ENCODE results near the gene GSN. TPM values are rescaled to one million over a fixed set of nuclear protein-coding genes. Genes with fewer than 3 reads are reported as not detected.

GSN gene
- total RNA-seq, 1 experiment from 2014 or later: 68.3 TPM

GRCh38 chr9:121303456-121304451 lies 35.8 kb downstream of the GSN start:
- DNase-seq: no peak
- H3K27me3 Mint-ChIP-seq (ENCODE audit: unreplicated experiment): no peaks in the 10 kb centered on the region
- H3K9me3 Mint-ChIP-seq (ENCODE audit: low read depth, unreplicated experiment): no peaks in the 10 kb centered on the region
- TF ChIP-seq CTCF (IDR thresholded peaks at IDR 0.05; ENCODE audit: unreplicated experiment): no peak
- intact Hi-C loops (cut with micrococcal nuclease; ENCODE audit: unreplicated experiment): no loop called here
- H3K4me1 Mint-ChIP-seq (ENCODE audit: low read depth, unreplicated experiment): peaks cover 15% of the 10 kb centered on the region
- CTCF ChIA-PET: no interaction called here
- peaks cover 18% of the 10 kb centered on the region for H3K36me3 Mint-ChIP-seq (ENCODE audit: insufficient read depth, unreplicated experiment)
- no peak overlapping the region for H3K27ac Mint-ChIP-seq (ENCODE audit: unreplicated experiment)
- H3K4me3 Mint-ChIP-seq (ENCODE audit: low read depth, unreplicated experiment): no peak overlapping the region
- BruUV-seq (replicated peaks): no TSS peak

- Mint-ChIP-seq H3K4me1 (ENCODE audit: low read depth, unreplicated experiment) (peaks cover 11% of the 10 kb centered on the region), H3K36me3 (ENCODE audit: insufficient read depth, unreplicated experiment) (peaks cover 24% of the 10 kb centered on the region), H3K9me3 (ENCODE audit: low read depth, unreplicated experiment) (no peaks in the 10 kb centered on the region), H3K27me3 (ENCODE audit: unreplicated experiment) (no peaks in the 10 kb centered on the region), H3K4me3 (ENCODE audit: low read depth, unreplicated experiment) (no peak overlapping the region), H3K27ac (ENCODE audit: unreplicated experiment) (no peak overlapping the region)
- no peak for DNase-seq
- BruUV-seq (replicated peaks): no TSS peak
- CTCF ChIA-PET: no interaction called here
- intact Hi-C loops (cut with micrococcal nuclease; ENCODE audit: unreplicated experiment): no loop called here
- no peak for TF ChIP-seq CTCF (IDR thresholded peaks at IDR 0.05; ENCODE audit: unreplicated experiment)
Observed at GRCh38 chr9:121304707-121305106, 36.7 kb downstream of the GSN start.

- Mint-ChIP-seq H3K27me3 (ENCODE audit: unreplicated experiment) (no peaks in the 10 kb centered on the region), H3K9me3 (ENCODE audit: low read depth, unreplicated experiment) (no peaks in the 10 kb centered on the region), H3K4me3 (ENCODE audit: low read depth, unreplicated experiment) (no peak overlapping the region), H3K27ac (ENCODE audit: unreplicated experiment) (no peak overlapping the region), H3K4me1 (ENCODE audit: low read depth, unreplicated experiment) (peaks cover 3% of the 10 kb centered on the region), H3K36me3 (ENCODE audit: insufficient read depth, unreplicated experiment) (peaks cover 19% of the 10 kb centered on the region)
- CTCF ChIA-PET: no interaction called here
- intact Hi-C loops (cut with micrococcal nuclease; ENCODE audit: unreplicated experiment): no loop called here
- no peak for TF ChIP-seq CTCF (IDR thresholded peaks at IDR 0.05; ENCODE audit: unreplicated experiment)
- no peak for DNase-seq
- no TSS peak for BruUV-seq (replicated peaks)
Observed at GRCh38 chr9:121305269-121305994, 37.5 kb downstream of the GSN start.

- TF ChIP-seq CTCF (IDR thresholded peaks at IDR 0.05; ENCODE audit: unreplicated experiment): no peak
- CTCF ChIA-PET: no interaction called here
- intact Hi-C loops (cut with micrococcal nuclease; ENCODE audit: unreplicated experiment): no loop called here
- Mint-ChIP-seq H3K9me3 (ENCODE audit: low read depth, unreplicated experiment) (no peaks in the 10 kb centered on the region), H3K4me3 (ENCODE audit: low read depth, unreplicated experiment) (no peak overlapping the region), H3K27ac (ENCODE audit: unreplicated experiment) (no peak overlapping the region), H3K36me3 (ENCODE audit: insufficient read depth, unreplicated experiment) (peaks cover 25% of the 10 kb centered on the region), H3K27me3 (ENCODE audit: unreplicated experiment) (no peaks in the 10 kb centered on the region), H3K4me1 (ENCODE audit: low read depth, unreplicated experiment) (no peaks in the 10 kb centered on the region)
- no TSS peak for BruUV-seq (replicated peaks)
- no peak for DNase-seq
Observed at GRCh38 chr9:121307976-121308375, 40.0 kb downstream of the GSN start.
